ENCODE results near the gene TECPR2.
"Not testable (repeated sequence)": the region's sequence is repeated elsewhere in the genome, so short reads cannot be mapped to it uniquely, and the experiment has no call there.

The TECPR2 gene, protein sequence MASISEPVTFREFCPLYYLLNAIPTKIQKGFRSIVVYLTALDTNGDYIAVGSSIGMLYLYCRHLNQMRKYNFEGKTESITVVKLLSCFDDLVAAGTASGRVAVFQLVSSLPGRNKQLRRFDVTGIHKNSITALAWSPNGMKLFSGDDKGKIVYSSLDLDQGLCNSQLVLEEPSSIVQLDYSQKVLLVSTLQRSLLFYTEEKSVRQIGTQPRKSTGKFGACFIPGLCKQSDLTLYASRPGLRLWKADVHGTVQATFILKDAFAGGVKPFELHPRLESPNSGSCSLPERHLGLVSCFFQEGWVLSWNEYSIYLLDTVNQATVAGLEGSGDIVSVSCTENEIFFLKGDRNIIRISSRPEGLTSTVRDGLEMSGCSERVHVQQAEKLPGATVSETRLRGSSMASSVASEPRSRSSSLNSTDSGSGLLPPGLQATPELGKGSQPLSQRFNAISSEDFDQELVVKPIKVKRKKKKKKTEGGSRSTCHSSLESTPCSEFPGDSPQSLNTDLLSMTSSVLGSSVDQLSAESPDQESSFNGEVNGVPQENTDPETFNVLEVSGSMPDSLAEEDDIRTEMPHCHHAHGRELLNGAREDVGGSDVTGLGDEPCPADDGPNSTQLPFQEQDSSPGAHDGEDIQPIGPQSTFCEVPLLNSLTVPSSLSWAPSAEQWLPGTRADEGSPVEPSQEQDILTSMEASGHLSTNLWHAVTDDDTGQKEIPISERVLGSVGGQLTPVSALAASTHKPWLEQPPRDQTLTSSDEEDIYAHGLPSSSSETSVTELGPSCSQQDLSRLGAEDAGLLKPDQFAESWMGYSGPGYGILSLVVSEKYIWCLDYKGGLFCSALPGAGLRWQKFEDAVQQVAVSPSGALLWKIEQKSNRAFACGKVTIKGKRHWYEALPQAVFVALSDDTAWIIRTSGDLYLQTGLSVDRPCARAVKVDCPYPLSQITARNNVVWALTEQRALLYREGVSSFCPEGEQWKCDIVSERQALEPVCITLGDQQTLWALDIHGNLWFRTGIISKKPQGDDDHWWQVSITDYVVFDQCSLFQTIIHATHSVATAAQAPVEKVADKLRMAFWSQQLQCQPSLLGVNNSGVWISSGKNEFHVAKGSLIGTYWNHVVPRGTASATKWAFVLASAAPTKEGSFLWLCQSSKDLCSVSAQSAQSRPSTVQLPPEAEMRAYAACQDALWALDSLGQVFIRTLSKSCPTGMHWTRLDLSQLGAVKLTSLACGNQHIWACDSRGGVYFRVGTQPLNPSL (N-terminal part only)

DNA sequence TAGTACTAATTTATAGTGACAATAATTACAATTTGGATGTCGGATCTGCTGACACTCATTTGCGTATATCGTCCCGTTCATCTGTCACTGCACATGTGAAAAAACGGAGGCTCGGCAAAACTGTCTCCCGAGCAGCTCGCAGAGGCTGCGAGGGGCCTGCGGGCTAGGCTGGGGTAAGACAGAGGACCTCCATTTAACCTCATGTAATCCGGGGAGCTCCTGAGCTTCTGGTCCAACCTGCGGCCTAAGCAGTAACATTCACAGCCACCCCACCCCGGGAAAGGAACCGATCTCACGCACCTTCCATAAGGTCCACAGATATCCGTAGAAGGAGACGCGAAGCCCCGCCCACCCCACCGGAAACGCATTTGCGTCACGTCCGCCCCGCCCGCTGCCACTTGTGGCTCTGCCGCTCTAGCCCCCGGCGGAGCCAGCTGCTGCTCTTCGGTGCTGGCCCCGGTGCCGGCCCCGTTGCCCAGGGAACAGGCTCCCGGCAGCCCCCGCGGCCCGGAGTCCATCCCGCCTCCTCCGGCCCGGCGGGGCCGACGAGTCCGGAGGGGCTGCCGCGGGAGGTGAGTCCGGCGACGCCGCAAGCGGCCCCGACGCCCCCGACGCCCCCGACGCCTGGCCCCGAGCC lies at the start of gene TECPR2, which contains the start of gene CINP:
TECPR2 (plus strand) TSS at position 397 of the 637 bp plus-strand sequence. CDS start 13,781 bp downstream, outside the sequence.
CINP (minus strand) TSS at position 346 of the 637 bp plus-strand sequence; CDS start at position 307, 39 bp downstream.
- in situ Hi-C loops (cut with HindIII; ENCODE audit: low sequenced_read_pairs) = no loop called here

DNA sequence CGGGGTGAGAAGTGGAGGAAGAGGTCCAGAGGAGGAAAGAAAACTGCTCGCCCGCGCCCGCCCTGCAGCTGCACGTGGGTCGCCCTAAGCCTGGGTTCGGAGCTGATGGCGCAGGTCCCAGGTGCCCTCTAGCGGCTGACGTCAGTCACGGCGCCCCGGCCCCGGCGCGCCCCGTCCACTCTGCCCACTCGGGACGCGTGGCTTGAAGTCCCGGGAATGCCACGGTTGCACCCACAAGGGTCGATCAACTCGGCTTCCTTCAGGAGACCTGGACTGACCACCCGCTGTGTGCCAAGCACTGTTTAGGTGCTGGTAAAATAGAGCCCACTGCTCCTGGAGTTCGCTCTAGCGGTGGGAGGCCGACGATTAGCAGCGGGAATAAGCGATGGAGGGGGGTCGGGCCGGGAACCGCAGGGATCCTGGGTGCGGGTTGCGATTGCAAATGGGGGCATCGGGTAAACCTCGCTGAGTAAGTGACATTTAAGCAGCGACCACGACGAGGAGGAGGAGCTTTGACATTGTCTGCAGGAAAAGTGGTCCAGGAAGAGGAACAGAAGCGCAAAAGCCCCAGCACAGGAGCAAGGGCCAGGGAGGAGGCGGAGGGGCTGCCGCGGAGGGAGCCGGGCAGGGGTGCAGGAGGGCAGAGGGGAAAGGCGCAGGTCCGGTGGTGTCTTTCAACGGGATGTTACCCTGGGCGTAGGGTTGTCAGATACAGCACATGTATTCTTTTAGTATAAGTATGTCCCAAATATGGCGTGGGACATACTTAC lies 48.3 kb upstream of the TECPR2 start:
- in situ Hi-C loops (cut with HindIII; ENCODE audit: low sequenced_read_pairs) = no loop called here

DNA sequence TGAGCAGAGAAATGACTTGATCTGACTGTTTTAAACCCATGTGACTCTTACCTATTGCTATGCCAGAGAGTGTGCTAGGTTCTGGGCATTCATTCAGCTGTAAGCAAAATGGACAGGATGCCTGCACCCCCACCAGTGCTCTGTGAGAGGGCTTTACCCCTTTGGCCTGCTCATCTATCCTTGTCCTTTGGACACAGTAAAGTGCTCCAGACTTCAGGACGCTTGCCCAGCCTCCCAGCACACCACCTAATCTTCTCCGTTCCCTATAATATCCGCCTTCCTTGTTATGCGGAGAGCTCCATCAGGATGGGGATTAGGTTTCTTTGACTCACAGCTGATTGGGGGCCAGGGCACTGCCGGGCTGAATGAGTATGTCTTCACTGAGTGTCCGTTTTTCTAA lies 47.6 kb upstream of the TECPR2 start:
- in situ Hi-C loops (cut with HindIII; ENCODE audit: low sequenced_read_pairs) = no loop called here

GRCh38 chr14:102316338-102316742 lies 46.4 kb upstream of the TECPR2 start:
- in situ Hi-C loops (cut with HindIII; ENCODE audit: low sequenced_read_pairs) = no loop called here

DNA sequence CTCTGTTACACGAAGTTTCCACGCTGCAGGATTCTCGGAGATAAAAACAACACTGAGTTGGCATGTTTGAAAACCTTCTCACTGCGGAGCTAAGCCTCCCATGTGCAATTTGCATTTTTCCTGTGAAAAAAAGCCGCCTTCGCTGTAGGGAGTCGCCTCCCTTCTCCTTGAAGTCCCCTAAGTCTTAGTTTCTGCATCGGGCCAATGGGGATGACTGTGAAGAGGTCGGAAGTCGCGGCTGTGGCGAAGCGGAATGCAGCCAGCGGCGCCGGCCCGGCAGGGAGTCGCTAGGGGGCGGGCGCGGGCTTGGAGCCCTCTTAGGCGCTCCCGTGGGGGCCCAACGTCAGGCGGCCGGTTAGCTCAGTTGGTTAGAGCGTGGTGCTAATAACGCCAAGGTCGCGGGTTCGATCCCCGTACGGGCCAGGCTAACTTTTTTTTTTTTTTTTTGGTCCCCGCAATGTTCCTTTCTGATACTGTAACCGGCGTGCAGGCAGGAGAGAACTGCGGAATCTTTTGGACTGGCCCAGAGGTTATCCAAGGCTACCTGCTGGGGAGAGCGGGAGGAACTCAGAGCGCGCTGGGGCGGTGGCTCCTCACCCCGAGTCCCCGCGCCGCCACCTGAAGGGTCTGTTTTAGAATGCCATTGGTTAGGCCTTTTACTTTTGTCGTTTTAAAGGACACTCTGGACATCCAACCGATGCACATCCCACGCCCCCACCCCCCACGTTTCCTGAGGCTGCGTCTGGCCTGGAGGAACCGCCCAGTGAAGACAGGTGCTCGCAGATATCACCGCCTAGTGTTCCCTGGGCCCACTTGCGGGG lies 45.8 kb upstream of the TECPR2 start:
- in situ Hi-C loops (cut with HindIII; ENCODE audit: low sequenced_read_pairs) = no loop called here

- in situ Hi-C loops (cut with HindIII; ENCODE audit: low sequenced_read_pairs) = no loop called here
Observed at GRCh38 chr14:102317564-102318248, 45.0 kb upstream of the TECPR2 start.

GRCh38 chr14:102318781-102319276 lies 43.9 kb upstream of the TECPR2 start:
- in situ Hi-C loops (cut with HindIII; ENCODE audit: low sequenced_read_pairs) = no loop called here

DNA sequence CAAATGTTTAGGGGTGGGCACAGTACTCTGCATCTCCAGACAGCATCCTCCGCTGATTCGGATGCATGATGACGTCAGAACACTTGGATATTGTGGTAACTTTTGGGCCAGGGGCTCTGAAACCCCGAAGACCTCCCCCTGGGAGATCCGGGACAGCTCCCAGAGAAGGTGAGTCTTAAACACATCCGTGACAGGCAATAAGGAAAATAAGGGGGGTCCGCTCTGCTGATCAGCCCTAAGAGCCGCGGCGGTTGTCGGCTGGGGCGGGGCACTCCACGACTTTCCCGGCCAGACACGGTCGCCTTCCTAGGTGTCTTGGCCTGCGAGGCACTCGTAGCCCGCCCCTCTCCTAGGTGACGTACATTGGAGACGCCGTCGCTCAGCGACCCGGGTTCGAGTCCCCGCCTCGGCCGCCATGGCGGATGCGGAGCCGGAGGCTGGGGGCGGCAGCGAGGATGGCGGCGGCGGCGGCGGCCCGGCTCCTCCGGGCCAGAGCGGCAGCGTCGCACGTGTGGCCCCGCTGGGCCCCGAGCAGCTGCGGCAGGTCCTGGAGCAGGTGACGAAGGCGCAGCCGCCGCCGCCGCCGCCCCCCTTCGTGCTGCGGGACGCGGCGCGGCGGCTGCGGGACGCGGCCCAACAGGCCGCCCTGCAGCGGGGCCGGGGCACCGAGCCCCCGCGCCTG lies 43.2 kb upstream of the TECPR2 start, which contains the start of gene ZNF839:
ZNF839 (plus strand) TSS at position 396 of the 682 bp plus-strand sequence; CDS start at position 416, 20 bp downstream.
- in situ Hi-C loops (cut with HindIII; ENCODE audit: low sequenced_read_pairs) = no loop called here

- in situ Hi-C loops (cut with HindIII; ENCODE audit: low sequenced_read_pairs) = no loop called here
Observed at GRCh38 chr14:102320033-102320660, 42.6 kb upstream of the TECPR2 start.

- in situ Hi-C loops (cut with HindIII; ENCODE audit: low sequenced_read_pairs) = no loop called here
Observed at GRCh38 chr14:102320671-102321455, 41.9 kb upstream of the TECPR2 start.

GRCh38 chr14:102321456-102322422 lies 41.0 kb upstream of the TECPR2 start:
- in situ Hi-C loops (cut with HindIII; ENCODE audit: low sequenced_read_pairs) = no loop called here

- in situ Hi-C loops (cut with HindIII; ENCODE audit: low sequenced_read_pairs) = no loop called here
Observed at GRCh38 chr14:102323102-102323501, 39.6 kb upstream of the TECPR2 start.

GRCh38 chr14:102325791-102326345 lies 36.9 kb upstream of the TECPR2 start:
- in situ Hi-C loops (cut with HindIII; ENCODE audit: low sequenced_read_pairs) = no loop called here

DNA sequence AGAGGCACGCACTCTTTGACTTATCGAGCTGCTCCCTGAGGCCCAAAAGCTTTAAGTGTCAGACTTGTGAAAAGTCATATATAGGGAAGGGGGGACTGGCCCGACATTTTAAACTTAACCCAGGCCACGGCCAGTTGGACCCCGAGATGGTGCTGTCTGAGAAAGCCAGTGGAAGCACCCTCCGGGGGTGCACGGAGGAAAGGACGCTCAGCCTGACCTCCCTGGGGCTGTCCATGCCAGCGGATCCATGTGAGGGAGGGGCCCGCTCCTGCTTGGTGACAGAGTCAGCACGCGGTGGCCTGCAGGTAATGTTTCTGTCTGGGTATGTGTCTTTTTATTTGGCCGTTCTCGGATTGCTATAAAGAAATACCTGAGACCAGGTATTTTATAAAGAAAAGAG lies 36.2 kb upstream of the TECPR2 start:
- in situ Hi-C loops (cut with HindIII; ENCODE audit: low sequenced_read_pairs) = no loop called here

- in situ Hi-C loops (cut with HindIII; ENCODE audit: low sequenced_read_pairs) = not testable (repeated sequence)
Observed at GRCh38 chr14:102329381-102329780, 33.4 kb upstream of the TECPR2 start.
